Measurements from ENCODE around the gene GIPR. TPM values are rescaled to one million over a fixed set of nuclear protein-coding genes. Genes with fewer than 3 reads are reported as not detected.

GIPR gene
- total and polyA plus RNA-seq, 2 of the 13 experiments (the other 11 are each of a cell fraction or from before 2014, with no cell fraction given) = 0.15 to 1.2 TPM

- TF ChIP-seq HNRNPUL1 (IDR thresholded peaks at IDR 0.05; ENCODE audit: low read depth, low read length) = no peak
- TF ChIP-seq IKZF5 (CRISPR knock-in tag; IDR thresholded peaks at IDR 0.05) = no peak
- TF ChIP-seq ZBTB42 (CRISPR knock-in tag; IDR thresholded peaks at IDR 0.05) = no peak
- no peak for TF ChIP-seq SMYD3 (CRISPR knock-in tag; IDR thresholded peaks at IDR 0.05)
- no peak for TF ChIP-seq FOXJ3 (CRISPR knock-in tag; IDR thresholded peaks at IDR 0.05; ENCODE audit: borderline replicate concordance)
- no peak for TF ChIP-seq ZNF326 (CRISPR knock-in tag; IDR thresholded peaks at IDR 0.05; ENCODE audit: borderline replicate concordance)
- no peak; the same call in 1 of the 2 replicates for TF ChIP-seq ZNF263 (CRISPR knock-in tag; IDR thresholded peaks at IDR 0.05)
- 0 out of 2 replicates have a peak, but pooled peaks have one; percentile 46 for TF ChIP-seq ZZZ3 (CRISPR knock-in tag; IDR thresholded peaks at IDR 0.05; ENCODE audit: borderline replicate concordance)
- no peak for TF ChIP-seq RAD51 (IDR thresholded peaks at IDR 0.05; ENCODE audit: borderline replicate concordance)
- TF ChIP-seq MTERF4 (CRISPR knock-in tag; IDR thresholded peaks at IDR 0.05) = no peak
- peak; percentile 35 for TF ChIP-seq FOSL2 (CRISPR knock-in tag; IDR thresholded peaks at IDR 0.05)
- 0 out of 2 replicates have a peak, but pooled peaks have one; percentile 7 for TF ChIP-seq ZNF598 (CRISPR knock-in tag; IDR thresholded peaks at IDR 0.05; ENCODE audit: borderline replicate concordance)
- TF ChIP-seq RBM39 (IDR thresholded peaks at IDR 0.05; ENCODE audit: low read depth, low read length, poor library complexity, severe bottlenecking) = no peak
- no peak for TF ChIP-seq SP1 (IDR thresholded peaks at IDR 0.05)
- no peak for TF ChIP-seq SP1 (CRISPR knock-in tag; IDR thresholded peaks at IDR 0.05)
- no peak for TF ChIP-seq ZBTB37 (CRISPR knock-in tag; IDR thresholded peaks at IDR 0.05)
- TF ChIP-seq ZNF607 (CRISPR knock-in tag; IDR thresholded peaks at IDR 0.05; ENCODE audit: borderline replicate concordance) = peak; percentile 10; the same call in 1 of the 2 replicates
- TF ChIP-seq HOMEZ (CRISPR knock-in tag; IDR thresholded peaks at IDR 0.05; ENCODE audit: low read depth) = 0 out of 2 replicates have a peak, but pooled peaks have one; percentile 46
- no peak for TF ChIP-seq TERF1 (CRISPR knock-in tag; IDR thresholded peaks at IDR 0.05)
- TF ChIP-seq ZNF790 (CRISPR knock-in tag; IDR thresholded peaks at IDR 0.05; ENCODE audit: borderline replicate concordance) = no peak
- TF ChIP-seq NAIF1 (CRISPR knock-in tag; IDR thresholded peaks at IDR 0.05; ENCODE audit: borderline replicate concordance) = no peak
- no peak for TF ChIP-seq ATF5 (CRISPR knock-in tag; IDR thresholded peaks at IDR 0.05; ENCODE audit: low read depth)
Observed at GRCh38 chr19:45730368-45731288, 62.6 kb downstream of the GIPR start, which contains the start of gene FBXO46 (continued).
